ENCODE measurements around the gene NLGN2.

Gene NLGN2

GRCh38 chr17:7437950-7438614 is 30.4 kb downstream of the NLGN2 start:
- DNase-seq = peak; percentile 66 to 80

GRCh38 chr17:7438656-7439460 is 31.2 kb downstream of the NLGN2 start:
- no peak for DNase-seq

GRCh38 chr17:7439462-7440112 is 31.9 kb downstream of the NLGN2 start, which contains the start of gene FGF11:
TSS of gene FGF11 (plus strand) at chr17:7439512. CDS start at chr17:7439621, 109 bp downstream.
- peak in 1 of 2 donors; percentile 14 for DNase-seq

- peak; percentile 34 to 62 for DNase-seq
Measured at GRCh38 chr17:7440113-7440833, 32.6 kb downstream of the NLGN2 start.

GRCh38 chr17:7440834-7441195 is 33.2 kb downstream of the NLGN2 start:
- DNase-seq = peak in 1 of 2 donors; percentile 28

- no peak for DNase-seq
Measured at GRCh38 chr17:7441266-7441665, 33.6 kb downstream of the NLGN2 start.

GRCh38 chr17:7442142-7442541 is 34.5 kb downstream of the NLGN2 start:
- DNase-seq = no peak

GRCh38 chr17:7443499-7444485 is 36.1 kb downstream of the NLGN2 start:
- DNase-seq = no peak

- peak in 1 of 2 donors; percentile 25 for DNase-seq
Measured at GRCh38 chr17:7444682-7445618, 37.3 kb downstream of the NLGN2 start, which contains the start of gene CHRNB1. TSS of gene CHRNB1 (plus strand) at chr17:7445061. CDS start at chr17:7445128, 67 bp downstream.

- DNase-seq = peak in 1 of 2 donors; percentile 33
Measured at GRCh38 chr17:7445619-7445968, 37.9 kb downstream of the NLGN2 start.

GRCh38 chr17:7448461-7448860 is 40.8 kb downstream of the NLGN2 start:
- no peak for DNase-seq

GRCh38 chr17:7459961-7460545 is 52.4 kb downstream of the NLGN2 start:
- no peak for DNase-seq

- DNase-seq = no peak
Measured at GRCh38 chr17:7460850-7461660, 53.4 kb downstream of the NLGN2 start.

GRCh38 chr17:7462474-7463371 is 55.1 kb downstream of the NLGN2 start:
- no peak for DNase-seq

- DNase-seq = no peak
Measured at GRCh38 chr17:7463372-7463846, 55.8 kb downstream of the NLGN2 start.

GRCh38 chr17:7464081-7464480 is 56.4 kb downstream of the NLGN2 start:
- DNase-seq = no peak

GRCh38 chr17:7465597-7466275 is 58.1 kb downstream of the NLGN2 start:
- DNase-seq = no peak

- no peak for DNase-seq
Measured at GRCh38 chr17:7466318-7466638, 58.6 kb downstream of the NLGN2 start.

Measured in stimulated activated CD4-positive, alpha-beta T cell treated with anti-CD3 and anti-CD28 coated beads, Interleukin-2, amount 100 ng/mL, for 24 hours (primary cell).